GM21717 (cell line): Measurements from ENCODE around the gene C12orf54.
"Not testable (repeated sequence)": the region's sequence is repeated elsewhere in the genome, so short reads cannot be mapped to it uniquely, and the experiment has no call there.

Experiments used
- ATAC-seq: cut with Tn5 transposase; IDR thresholded peaks from one replicate; pipeline ENCODE4 v1.9.1; 2021; ENCODE audit warnings: mild to moderate bottlenecking, moderate library complexity; ENCODE audit not compliant: unreplicated experiment

The C12orf54 gene

DNA sequence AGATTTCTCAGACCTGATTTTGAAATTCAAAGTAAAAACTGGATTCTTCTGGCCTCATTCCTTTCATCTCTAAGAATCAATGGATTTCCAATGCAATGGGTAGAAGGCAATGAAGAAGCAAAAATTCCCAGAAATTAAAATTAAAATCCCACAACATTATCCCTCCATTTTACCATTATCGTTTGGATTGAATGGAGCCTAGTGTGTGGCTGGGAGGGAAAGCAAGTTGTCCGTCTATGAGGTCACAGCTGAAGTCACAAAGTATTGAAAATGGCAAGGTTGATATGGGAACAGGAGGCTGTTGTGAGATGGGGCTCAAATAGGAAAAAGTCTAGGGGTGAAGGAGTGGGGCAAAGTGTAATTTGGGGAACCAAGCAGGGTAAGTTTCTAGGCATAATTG, at the start of gene C12orf54:
TSS of gene C12orf54 (plus strand) at position 301 of the 400 bp plus-strand sequence. CDS start 799 bp downstream, outside the sequence.
- ATAC-seq, result no peak

GRCh38 chr12:48434016-48434415, 48.3 kb upstream of the C12orf54 start:
- ATAC-seq, result not testable (repeated sequence)

GRCh38 chr12:48441069-48441468, 41.2 kb upstream of the C12orf54 start:
- ATAC-seq, result no peak

- ATAC-seq, result no peak
Observed at GRCh38 chr12:48442179-48442847, 40.0 kb upstream of the C12orf54 start.

GRCh38 chr12:48445538-48445937, 36.8 kb upstream of the C12orf54 start:
- no peak for ATAC-seq

DNA sequence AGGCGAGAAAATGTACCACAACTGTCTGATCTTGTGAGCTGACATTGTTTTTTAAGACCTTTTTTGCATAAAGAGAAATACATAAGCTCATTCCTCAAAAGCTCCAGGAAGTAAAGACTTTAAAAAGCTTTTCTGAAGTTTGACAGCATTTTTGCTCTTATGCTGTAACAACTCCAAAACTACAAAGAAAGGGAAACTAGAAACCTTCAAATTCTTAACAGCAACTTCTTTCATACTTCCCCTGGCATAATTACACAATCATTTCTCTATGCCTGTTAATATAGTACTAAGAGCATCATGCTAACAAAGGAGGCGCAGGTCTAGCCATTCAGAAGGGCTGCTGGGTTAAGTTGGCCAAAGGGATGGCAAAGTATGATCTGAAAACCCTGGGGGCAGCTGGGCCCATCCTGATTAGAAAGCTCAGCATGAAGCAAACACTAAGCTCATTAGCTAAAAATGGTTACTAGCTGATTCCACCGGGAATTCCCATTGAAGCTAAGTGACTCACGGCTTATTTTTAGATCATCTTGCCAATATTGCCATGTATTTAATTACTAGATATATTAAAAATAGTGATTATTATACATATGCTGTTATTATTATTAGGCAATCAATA, 36.0 kb upstream of the C12orf54 start:
- ATAC-seq, result no peak

- no peak for ATAC-seq
Observed at GRCh38 chr12:48447755-48448154, 34.5 kb upstream of the C12orf54 start.

DNA sequence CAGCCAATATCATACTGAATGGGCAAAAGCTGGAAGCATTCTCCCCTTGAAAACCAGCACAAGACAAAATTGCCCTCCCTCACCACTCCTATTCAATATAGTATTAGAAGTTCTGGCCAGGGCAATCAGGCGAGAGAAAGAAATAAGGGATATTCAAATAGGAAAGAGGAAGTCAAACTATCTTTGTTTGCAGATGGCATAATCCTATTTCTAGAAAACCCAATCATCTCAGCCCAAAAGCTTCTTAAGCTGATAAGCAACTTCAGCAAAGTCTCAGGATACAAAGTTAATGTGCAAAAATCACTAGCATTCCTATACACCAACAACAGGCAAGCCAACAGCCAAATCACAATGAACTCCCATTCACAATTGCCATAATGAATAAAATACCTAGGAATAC, 30.9 kb upstream of the C12orf54 start:
- no peak for ATAC-seq

- not testable (repeated sequence) for ATAC-seq
Observed at GRCh38 chr12:48452961-48453360, 29.3 kb upstream of the C12orf54 start.

GRCh38 chr12:48454667-48455066, 27.6 kb upstream of the C12orf54 start:
- no peak for ATAC-seq

GRCh38 chr12:48455116-48455515, 27.2 kb upstream of the C12orf54 start:
- ATAC-seq, result no peak

DNA sequence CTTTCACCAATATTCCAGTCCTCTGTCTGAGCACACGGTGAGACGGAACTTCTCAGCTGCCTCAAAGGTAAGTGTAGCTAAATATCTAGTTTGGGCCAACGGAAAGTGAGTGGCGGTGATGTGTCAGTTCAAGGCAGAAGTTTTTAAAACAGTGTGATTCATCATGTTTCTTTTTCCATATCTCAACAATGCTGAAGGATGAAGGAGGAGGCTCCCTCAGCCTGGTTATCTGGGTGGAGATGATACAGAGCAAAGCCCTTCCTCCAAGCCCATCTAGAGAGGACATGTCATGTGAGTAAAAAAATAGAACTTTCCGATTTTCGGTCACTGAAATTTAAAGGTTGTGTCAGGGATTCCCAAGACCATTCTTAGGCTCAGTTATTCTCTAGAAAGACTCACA, 23.0 kb upstream of the C12orf54 start:
- no peak for ATAC-seq

GRCh38 chr12:48469027-48469426, 13.3 kb upstream of the C12orf54 start:
- ATAC-seq, result not testable (repeated sequence)

- no peak for ATAC-seq
Observed at GRCh38 chr12:48472259-48472658, 10.0 kb upstream of the C12orf54 start, which contains the start of gene ANP32D. Gene ANP32D, plus strand, starts transcription at chr12:48472559. Its CDS starts 106 bp downstream, at chr12:48472665.

GRCh38 chr12:48473061-48473460, 9.2 kb upstream of the C12orf54 start:
- no peak for ATAC-seq

DNA sequence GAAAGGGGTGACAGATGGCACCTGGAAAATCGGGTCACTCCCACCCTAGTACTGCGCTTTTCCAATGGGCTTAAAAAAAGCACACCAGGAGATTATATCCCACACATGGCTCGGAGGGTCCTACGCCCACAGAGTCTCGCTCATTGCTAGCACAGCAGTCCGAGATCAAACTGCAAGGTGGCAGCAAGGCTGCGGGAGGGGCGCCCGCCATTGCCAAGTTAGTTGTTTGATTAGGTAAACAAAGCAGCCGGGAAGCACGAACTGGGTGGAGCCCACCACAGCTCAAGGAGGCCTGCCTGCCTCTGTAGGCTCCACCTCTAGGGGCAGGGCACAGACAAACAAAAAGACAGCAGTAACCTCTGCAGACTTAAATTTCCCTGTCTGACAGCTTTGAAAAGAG, 7.8 kb upstream of the C12orf54 start:
- not testable (repeated sequence) for ATAC-seq

DNA sequence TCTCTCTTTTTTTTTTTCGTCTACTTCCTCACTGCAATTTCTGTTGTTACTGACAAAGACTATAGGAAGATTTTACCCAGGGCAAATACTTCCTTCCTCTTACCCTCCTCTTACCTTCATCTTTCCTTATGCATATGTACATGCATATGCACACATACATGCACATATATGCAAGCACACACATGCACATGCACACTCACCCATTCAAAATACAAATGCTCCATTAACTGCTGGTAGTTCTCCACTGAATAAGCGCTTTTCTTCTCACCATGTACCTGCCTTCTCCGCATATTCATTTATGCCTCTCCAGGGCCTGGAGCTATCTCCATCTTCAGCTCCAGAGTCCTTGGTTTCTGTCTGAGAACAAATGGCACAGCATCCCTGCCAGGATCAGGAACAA, 632 bp downstream of the C12orf54 start:
- ATAC-seq, result no peak

- ATAC-seq, result no peak
Observed at GRCh38 chr12:48486261-48486660, 4.0 kb downstream of the C12orf54 start.

GRCh38 chr12:48486679-48487078, 4.4 kb downstream of the C12orf54 start:
- ATAC-seq, result no peak

DNA sequence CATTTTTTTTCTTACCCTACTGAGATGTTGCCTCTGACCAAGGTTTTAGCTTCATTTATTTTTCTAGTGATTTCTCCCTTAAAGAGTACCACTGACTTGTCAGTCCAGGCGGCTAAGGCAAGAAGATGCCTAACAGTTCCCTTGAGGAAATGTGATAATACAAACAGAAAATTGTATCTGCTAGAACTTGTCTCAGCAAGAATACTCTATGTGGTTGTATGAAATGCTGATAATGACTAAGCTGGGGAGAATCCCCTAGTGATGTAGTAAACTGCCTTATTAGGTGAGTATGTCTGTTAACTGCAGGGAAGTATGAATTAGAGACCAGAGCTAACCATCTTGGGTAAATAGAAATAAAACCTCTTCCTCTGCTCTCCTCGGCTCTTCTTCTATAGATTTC, 6.7 kb downstream of the C12orf54 start:
- peak; percentile 91 for ATAC-seq

DNA sequence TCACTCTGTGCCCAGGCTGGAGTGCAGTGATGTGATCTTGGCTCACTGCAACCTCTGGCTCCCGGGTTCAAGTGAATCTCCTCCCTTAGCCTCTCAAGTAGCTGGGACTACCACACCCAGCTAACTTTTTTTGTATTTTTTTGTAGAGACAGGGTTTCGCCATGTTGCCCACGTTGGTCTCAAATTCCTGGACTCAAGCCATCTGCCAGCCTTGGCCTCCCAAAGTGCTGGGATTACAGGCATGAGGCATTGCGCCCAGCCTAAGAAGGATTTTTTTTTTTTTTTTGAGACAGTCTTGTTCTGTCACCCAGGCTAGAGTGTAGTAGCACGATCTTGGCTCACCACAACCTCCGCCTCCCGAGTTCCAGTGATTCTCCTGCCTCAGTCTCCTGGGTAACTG, 7.2 kb downstream of the C12orf54 start:
- ATAC-seq, result not testable (repeated sequence)

DNA sequence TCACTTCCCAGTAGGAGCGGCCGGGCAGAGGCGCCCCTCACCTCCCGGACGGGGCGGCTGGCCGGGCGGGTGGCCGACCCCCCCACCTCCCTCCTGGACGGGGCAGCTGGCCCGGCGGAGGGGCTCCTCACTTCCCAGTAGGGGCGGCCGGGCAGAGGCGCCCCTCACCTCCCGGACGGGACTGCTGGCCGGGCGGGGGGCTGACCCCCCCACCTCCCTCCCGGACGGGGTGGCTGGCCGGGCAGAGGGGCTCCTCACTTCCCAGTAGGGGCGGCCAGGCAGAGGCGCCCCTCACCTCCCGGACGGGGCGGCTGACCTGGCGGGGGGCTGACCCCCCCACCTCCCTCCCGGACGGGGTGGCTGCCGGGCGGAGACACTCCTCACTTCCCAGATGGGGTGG, 18.0 kb downstream of the C12orf54 start:
- ATAC-seq, result not testable (repeated sequence)
